PC-3 (cell line): ENCODE results near the gene PLAAT3. TPM values are rescaled to one million over a fixed set of nuclear protein-coding genes. Genes with fewer than 3 reads are reported as not detected.
"Not testable (repeated sequence)": the region's sequence is repeated elsewhere in the genome, so short reads cannot be mapped to it uniquely, and the experiment has no call there.

Source experiments
- ATAC-seq: fragments of 200-7000 bp; cut with Tn5 transposase; 2 replicates; pipeline ENCODE4 v1.9.1; 2020; ENCODE audit warnings: mild to moderate bottlenecking, moderate library complexity
- BruUV-seq: library from RNA; stranded (reverse); fragments of 400-500 nt; replicated peaks from 2 replicates; lab custom pipeline; 2021; lab: Mats Ljungman, UMichigan
- CTCF ChIA-PET: fragments of 300-600 bp; sonication (Branson Sonifier 250); formaldehyde crosslinking; loops from one replicate; lab custom pipeline; 2022; ENCODE audit warnings: antibody characterized with exemption; lab: Charles Lee
- POLR2A ChIA-PET: fragments of 300-600 bp; sonication (Branson Sonifier 250); formaldehyde crosslinking; loops from one replicate; lab custom pipeline; 2022; ENCODE audit warnings: antibody characterized with exemption; ENCODE audit not compliant: unreplicated experiment; lab: Charles Lee
- DNase-seq: peaks from one replicate; pipeline ENCODE4 v3.0.0-alpha.2; 2015
- H2AFZ ChIP-seq: fragments of 300-600 bp; sonication (generic); 2 replicates; pipeline ENCODE4 v1.6.0; 2016; ENCODE audit warnings: antibody characterized with exemption, low read length
- H3F3A ChIP-seq: fragments of 300-600 bp; sonication (generic); one replicate; pipeline ENCODE4 v1.6.0; 2017; ENCODE audit warnings: antibody characterized with exemption, low read length, control low read depth, mild to moderate bottlenecking; ENCODE audit not compliant: unreplicated experiment
- H3K27ac ChIP-seq: fragments of 300-600 bp; sonication (generic); 2 replicates; pipeline ENCODE4 v1.5.1; 2016; ENCODE audit warnings: mild to moderate bottlenecking, low read length
- H3K27me3 ChIP-seq: fragments of 300-600 bp; sonication (generic); 2 replicates; pipeline ENCODE4 v1.6.1; 2016; ENCODE audit warnings: low read length, mixed read lengths
- H3K36me3 ChIP-seq: fragments of 300-600 bp; sonication (generic); 2 replicates; pipeline ENCODE4 v1.6.1; 2016; ENCODE audit warnings: low read depth, mixed run types, low read length, mixed read lengths
- H3K4me1 ChIP-seq: fragments of 300-600 bp; sonication (generic); 2 replicates; pipeline ENCODE4 v1.5.1; 2016; ENCODE audit warnings: low read length; ENCODE audit not compliant: insufficient read depth
- H3K4me2 ChIP-seq: fragments of 300-600 bp; sonication (generic); 2 replicates; pipeline ENCODE4 v1.6.0; 2016; ENCODE audit warnings: low read length
- H3K4me3 ChIP-seq: fragments of 300-600 bp; sonication (generic); 2 replicates; pipeline ENCODE4 v1.5.1; 2016; ENCODE audit warnings: mild to moderate bottlenecking, low read length, mixed read lengths
- H3K79me2 ChIP-seq: fragments of 300-600 bp; sonication (generic); 2 replicates; pipeline ENCODE4 v1.6.1; 2017; ENCODE audit warnings: low read length, mixed read lengths
- H3K9ac ChIP-seq: fragments of 300-600 bp; sonication (generic); 2 replicates; pipeline ENCODE4 v1.6.0; 2016; ENCODE audit warnings: mild to moderate bottlenecking, low read length
- H3K9me2 ChIP-seq: fragments of 300-600 bp; sonication (generic); replicated peaks from 2 replicates; pipeline ENCODE4 v1.6.1; 2016; ENCODE audit warnings: mixed run types, low read length, mixed read lengths
- H3K9me3 ChIP-seq: fragments of 300-600 bp; sonication (generic); 2 replicates; pipeline ENCODE4 v1.6.1; 2016; ENCODE audit warnings: low read length, mixed read lengths
- H4K20me1 ChIP-seq: fragments of 300-600 bp; sonication (generic); 2 replicates; pipeline ENCODE4 v1.6.1; 2016; ENCODE audit warnings: low read length, mixed read lengths
- CTCF ChIP-seq: fragments of 300-600 bp; sonication (generic); conservative IDR thresholded peaks from 2 replicates; pipeline ENCODE4 v1.5.1; 2017; ENCODE audit warnings: antibody characterized with exemption, low read depth, mild to moderate bottlenecking, low read length
- EZH2 ChIP-seq: fragments of 300-600 bp; sonication (generic); IDR thresholded peaks from one replicate; pipeline ENCODE4 v1.6.1; 2017; ENCODE audit warnings: antibody characterized with exemption, mild to moderate bottlenecking, low read length; ENCODE audit not compliant: unreplicated experiment
- EZH2phosphoT487 ChIP-seq: fragments of 300-600 bp; sonication (generic); IDR thresholded peaks from 2 replicates; pipeline ENCODE4 v1.6.1; 2018; ENCODE audit warnings: mild to moderate bottlenecking, antibody characterized with exemption, low read length, borderline replicate concordance
- intact Hi-C: fragments of 100-400 bp; cut with micrococcal nuclease; formaldehyde crosslinking; loops from 2 replicates; pipeline ENCODE4 v1.9.0; 2023
- total RNA-seq: library from RNA; depleted of rRNA; stranded (reverse); fragments of >200 nt; gene quantifications from 2 replicates; pipeline ENCODE4 v1.2.3, GENCODE V29; 2014

Gene PLAAT3
- total RNA-seq, 1 experiment from 2014 or later, result 69.0 TPM

GRCh38 chr11:63641727-63642126, 27.5 kb upstream of the PLAAT3 start:
- ChIA-PET POLR2A (no interaction called here), CTCF (no interaction called here)
- Histone ChIP-seq H3K9me3 (no peaks in the 10 kb centered on the region), H3K4me3 (no peak overlapping the region), H3K9me2 (no peaks in the 10 kb centered on the region), H3K79me2 (no peaks in the 10 kb centered on the region), H4K20me1 (no peaks in the 10 kb centered on the region), H3K4me1 (no peaks in the 10 kb centered on the region), H3K27ac (no peak overlapping the region), H3K4me2 (no peak overlapping the region), H3K27me3 (no peaks in the 10 kb centered on the region), H3K9ac (no peak overlapping the region), H3K36me3 (peaks cover 45% of the 10 kb centered on the region), H3F3A (no peaks in the 10 kb centered on the region), H2AFZ (no peak overlapping the region)
- no TSS peak for BruUV-seq
- DNase-seq, result no peak
- ATAC-seq, result peak; percentile 46
- TF ChIP-seq CTCF (peak; percentile 47), EZH2phosphoT487 (no peak)
- intact Hi-C loops, result no loop called here

- no peaks in the 10 kb centered on the region for H3K79me2 ChIP-seq
- no TSS peak for BruUV-seq
- ATAC-seq (no peak), DNase-seq (peak; percentile 64)
- H3K36me3 ChIP-seq, result peaks cover 57% of the 10 kb centered on the region
- H3F3A ChIP-seq, result no peaks in the 10 kb centered on the region
- no peaks in the 10 kb centered on the region for H3K4me1 ChIP-seq
- TF ChIP-seq EZH2 (no peak), CTCF (peak; percentile 73), EZH2phosphoT487 (no peak)
- no peak overlapping the region for H3K27ac ChIP-seq
- intact Hi-C loops, result loop anchor here (1.0 to 10.0 kb wide), 3 partner anchors 31 to 515 kb away; partner anchors contain the start of gene ATL3
- no peaks in the 10 kb centered on the region for H3K9me2 ChIP-seq
- H3K4me2 ChIP-seq, result no peak overlapping the region
- ChIA-PET CTCF (interaction anchor here (0.5 to 1.9 kb wide), 4 partner anchors 16 to 103 kb away, joined by 3 to 26 read pairs (median 3); partner anchors contain the start of gene PLAAT4), POLR2A (no interaction called here)
- no peaks in the 10 kb centered on the region for H3K9me3 ChIP-seq
- H3K27me3 ChIP-seq, result no peaks in the 10 kb centered on the region
- H4K20me1 ChIP-seq, result no peaks in the 10 kb centered on the region
- H2AFZ ChIP-seq, result no peak overlapping the region
- no peak overlapping the region for H3K4me3 ChIP-seq
- H3K9ac ChIP-seq, result no peak overlapping the region
Measured at GRCh38 chr11:63639199-63639832, 25.1 kb upstream of the PLAAT3 start.

GRCh38 chr11:63638436-63638835, 24.2 kb upstream of the PLAAT3 start:
- H3K4me2 ChIP-seq, H3K27ac ChIP-seq, H3K79me2 ChIP-seq, H3F3A ChIP-seq, H4K20me1 ChIP-seq, H2AFZ ChIP-seq, H3K27me3 ChIP-seq, ATAC-seq, H3K4me1 ChIP-seq, DNase-seq, H3K9me3 ChIP-seq, H3K4me3 ChIP-seq, BruUV-seq, POLR2A ChIA-PET, H3K9me2 ChIP-seq, H3K9ac ChIP-seq: not testable (repeated sequence)
- peaks cover 50% of the 10 kb centered on the region for H3K36me3 ChIP-seq
- CTCF ChIA-PET, result interaction anchor here (0.6 to 1.9 kb wide), 2 partner anchors 100 to 102 kb away, joined by 3 to 26 read pairs; partner anchors contain the start of gene PLAAT4
- intact Hi-C loops, result loop anchor here (2.0 to 10.0 kb wide), 2 partner anchors 32 to 514 kb away; partner anchors contain the start of gene ATL3
